ENCODE results near the gene DDX23.

- TF ChIP-seq POLR2AphosphoS5 (IDR thresholded peaks at IDR 0.05), result no peak
- TF ChIP-seq CTCF (IDR thresholded peaks at IDR 0.05 in 8 of 11, conservative IDR thresholded peaks at IDR 0.05 in 3 of 11), result peak in 1 of 11 experiments; percentile 45
Observed at GRCh38 chr12:48818831-48819590, 33.0 kb downstream of the DDX23 start.

Measured in spleen (tissue), 7 donors.